Measurements from ENCODE around the gene CACTIN. TPM values are rescaled to one million over a fixed set of nuclear protein-coding genes. Genes with fewer than 3 reads are reported as not detected.

Gene CACTIN
- total RNA-seq, result 23.8 and 30.3 TPM in 2 replicates

GRCh38 chr19:3626473-3627350 is at the start of gene CACTIN:
Gene CACTIN, minus strand, starts transcription at chr19:3626790. Its CDS starts 28 bp downstream, at chr19:3626762.

DNA sequence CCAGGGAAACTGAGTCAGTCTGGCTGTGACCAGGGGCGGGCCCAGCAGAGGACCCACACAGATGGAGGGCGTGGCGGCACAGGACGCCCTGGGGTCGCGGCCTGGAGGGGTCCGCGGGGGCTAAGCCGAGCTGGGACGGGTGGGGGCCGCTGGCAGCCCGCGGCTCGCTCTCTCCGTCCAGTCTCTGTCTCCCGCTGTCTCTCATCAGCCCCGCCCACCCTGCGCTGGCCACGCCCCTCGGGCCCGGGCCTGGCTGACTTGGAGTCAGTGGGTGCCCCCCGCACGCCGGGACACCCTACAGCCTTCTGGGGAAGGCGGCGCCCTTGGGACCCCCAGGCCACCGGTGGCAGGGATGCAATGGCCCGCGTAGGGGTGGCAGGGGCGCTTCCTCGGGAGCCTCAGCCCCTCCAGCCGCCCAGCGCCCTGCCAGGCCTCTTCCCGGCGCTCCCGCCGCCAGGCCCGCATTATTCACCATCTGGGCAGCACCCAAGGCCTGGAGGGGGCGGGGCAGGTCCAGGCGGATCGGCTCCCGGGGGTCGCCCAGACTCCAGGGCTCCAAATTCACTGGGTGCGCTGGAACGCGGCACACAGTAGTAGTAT is 19.8 kb downstream of the CACTIN start, which contains the start of gene TBXA2R:
Gene TBXA2R (minus strand): TSS at position 186 of the 600 bp plus-strand sequence. CDS start 6,241 bp downstream, outside the sequence.

GRCh38 chr19:3585301-3586126 is 41.1 kb downstream of the CACTIN start, which contains the start of gene GIPC3:
Gene GIPC3, plus strand, starts transcription at chr19:3585478. Its CDS starts 120 bp downstream, at chr19:3585598.

DNA sequence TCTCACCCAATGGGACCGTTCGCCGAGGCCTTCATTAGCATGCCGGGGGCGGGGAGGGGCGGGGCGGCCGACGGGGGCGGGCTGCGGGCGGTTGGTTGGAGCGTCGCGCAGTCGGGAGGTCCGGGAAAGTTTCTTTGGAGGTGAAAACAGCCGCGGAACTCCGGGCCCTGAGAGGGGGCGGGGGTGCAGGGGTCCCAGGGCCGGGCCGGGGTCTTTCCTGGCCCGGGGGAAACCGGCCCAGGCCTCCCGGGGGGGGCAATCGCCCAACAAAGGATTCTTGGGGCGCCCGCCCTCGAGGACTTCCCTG is 53.8 kb downstream of the CACTIN start, which contains the start of gene HMG20B:
Gene HMG20B (plus strand): TSS at position 90 of the 307 bp plus-strand sequence. CDS start 366 bp downstream, outside the sequence.

Other genes starting within 250 kb of the CACTIN start
- not detected in 2 replicates for gene SMIM24, start 146.3 kb downstream of the CACTIN start, total RNA-seq
- gene SMIM44, start 143.3 kb downstream of the CACTIN start, total RNA-seq, result not detected in 2 replicates
- gene DOHH, start 126.1 kb downstream of the CACTIN start, total RNA-seq, result 7.7 and 7.9 TPM in 2 replicates
- gene FZR1, start 120.5 kb downstream of the CACTIN start, total RNA-seq, result 34.8 and 41.0 TPM in 2 replicates
- not detected in 2 replicates for gene TEKTIP1, start 87.6 kb downstream of the CACTIN start, total RNA-seq
- gene MFSD12, start 69.2 kb downstream of the CACTIN start, total RNA-seq, result 57.7 and 87.0 TPM in 2 replicates
- 67.4 and 88.1 TPM in 2 replicates for gene HMG20B, start 53.8 kb downstream of the CACTIN start, total RNA-seq
- 0.09 TPM in 1 of 2 replicates, not detected in the other for gene GIPC3, start 41.3 kb downstream of the CACTIN start, total RNA-seq
- gene TBXA2R, start 19.9 kb downstream of the CACTIN start, total RNA-seq, result 1.1 and 1.5 TPM in 2 replicates
- gene PIP5K1C, start 73.7 kb upstream of the CACTIN start, total RNA-seq, result 20.3 and 33.6 TPM in 2 replicates
- under 0.01 TPM in 1 of 2 replicates, not detected in the other for gene TJP3, start 81.6 kb upstream of the CACTIN start, total RNA-seq
- 12.1 and 12.5 TPM in 2 replicates for gene APBA3, start 134.9 kb upstream of the CACTIN start, total RNA-seq
- gene MRPL54, start 135.9 kb upstream of the CACTIN start, total RNA-seq, result 16.6 and 54.7 TPM in 2 replicates
- gene RAX2, start 145.4 kb upstream of the CACTIN start, total RNA-seq, result not detected in 2 replicates
- 0.16 TPM in 1 of 2 replicates, not detected in the other for gene MATK, start 159.6 kb upstream of the CACTIN start, total RNA-seq
- not detected in 2 replicates for gene ZFR2, start 242.2 kb upstream of the CACTIN start, total RNA-seq

All from bronchial smooth muscle cell (primary cell).